WTC11 (cell line): Measurements from ENCODE around the gene DYDC1. TPM values are rescaled to one million over a fixed set of nuclear protein-coding genes. Genes with fewer than 3 reads are reported as not detected.

Experiments
- ATAC-seq: fragments of 200-7000 bp; cut with Tn5 transposase; 2 replicates; pipeline ENCODE4 v1.10.0; 2021; ENCODE audit warnings: mild to moderate bottlenecking, moderate library complexity
- CTCF ChIA-PET: fragments of 300-600 bp; sonication (Branson Sonifier 250); formaldehyde crosslinking; loops from one replicate; lab custom pipeline; 2021; ENCODE audit warnings: antibody characterized with exemption; lab: Charles Lee
- POLR2A ChIA-PET: fragments of 350-600 bp; sonication (Branson Sonifier 250); formaldehyde crosslinking; loops from one replicate; lab custom pipeline; 2021; ENCODE audit warnings: antibody characterized with exemption; lab: Charles Lee
- DNase-seq: peaks from one replicate; pipeline ENCODE4 v3.0.0; 2021; ENCODE audit warnings: low spot score
- H3K27ac Mint-ChIP-seq: 2 replicates; pipeline ENCODE4 v1.8.0; 2021; ENCODE audit warnings: mixed read lengths
- H3K27me3 Mint-ChIP-seq: 2 replicates; pipeline ENCODE4 v1.8.0; 2021; ENCODE audit warnings: low read depth, mild to moderate bottlenecking, moderate library complexity, mixed read lengths
- H3K36me3 Mint-ChIP-seq: 2 replicates; pipeline ENCODE4 v1.8.0; 2021; ENCODE audit warnings: mixed read lengths
- H3K4me1 Mint-ChIP-seq: 2 replicates; pipeline ENCODE4 v1.8.0; 2022; ENCODE audit warnings: mixed read lengths
- H3K4me3 Mint-ChIP-seq: 2 replicates; pipeline ENCODE4 v1.8.0; 2021; ENCODE audit warnings: mild to moderate bottlenecking, moderate library complexity, mixed read lengths
- H3K9me3 Mint-ChIP-seq: 2 replicates; pipeline ENCODE4 v1.8.0; 2021; ENCODE audit warnings: mixed read lengths
- CREM ChIP-seq: sonication (generic); formaldehyde crosslinking; IDR thresholded peaks from 2 replicates; pipeline ENCODE4 v1.8.1; 2022; ENCODE audit warnings: mild to moderate bottlenecking, missing genetic modification reagents, moderate library complexity
- ELF4 ChIP-seq: sonication (generic); formaldehyde crosslinking; IDR thresholded peaks from 2 replicates; pipeline ENCODE4 v1.8.1; 2022; ENCODE audit warnings: low read depth, mild to moderate bottlenecking, moderate library complexity, missing genetic modification reagents
- EMX1 ChIP-seq: fragments of 250-450 bp; sonication (Bioruptor Pico); IDR thresholded peaks from 2 replicates; pipeline ENCODE4 v1.8.0; 2021; ENCODE audit warnings: mild to moderate bottlenecking
- FOXP1 ChIP-seq: sonication (generic); formaldehyde crosslinking; IDR thresholded peaks from 2 replicates; pipeline ENCODE4 v1.8.0; 2022; ENCODE audit warnings: missing genetic modification reagents, mild to moderate bottlenecking, moderate library complexity, borderline replicate concordance
- GTF2I ChIP-seq: fragments of 250-450 bp; sonication (Bioruptor Pico); conservative IDR thresholded peaks from 2 replicates; pipeline ENCODE4 v1.4.0; 2021; ENCODE audit warnings: mild to moderate bottlenecking
- RELA ChIP-seq: sonication (generic); formaldehyde crosslinking; IDR thresholded peaks from 2 replicates; pipeline ENCODE4 v1.8.1; 2022; ENCODE audit warnings: missing genetic modification reagents, mild to moderate bottlenecking, borderline replicate concordance
- RORB ChIP-seq: fragments of 250-450 bp; sonication (Bioruptor Pico); IDR thresholded peaks from 2 replicates; pipeline ENCODE4 v1.9.0; 2021; ENCODE audit warnings: mild to moderate bottlenecking
- SOX15 ChIP-seq: fragments of 250-450 bp; sonication (Bioruptor Pico); IDR thresholded peaks from 2 replicates; pipeline ENCODE4 v1.9.0; 2021; ENCODE audit warnings: mild to moderate bottlenecking
- TEAD1 ChIP-seq: sonication (generic); formaldehyde crosslinking; IDR thresholded peaks from 2 replicates; pipeline ENCODE4 v1.8.0; 2022; ENCODE audit warnings: mild to moderate bottlenecking, missing genetic modification reagents
- total RNA-seq: library from RNA; stranded (reverse); gene quantifications from 3 replicates; pipeline ENCODE4 v1.2.3, GENCODE V29; 2021
- TF ChIP-seq, protein P1 (sequence below): sonication (generic); formaldehyde crosslinking; IDR thresholded peaks from 2 replicates; pipeline ENCODE4 v1.8.1; 2023; ENCODE audit warnings: mild to moderate bottlenecking, missing genetic modification reagents, borderline replicate concordance
- TF ChIP-seq, protein P2 (sequence below): fragments of 200-600 bp; IDR thresholded peaks from 2 replicates; pipeline ENCODE4 v1.8.0; 2022; ENCODE audit warnings: antibody characterized with exemption
- TF ChIP-seq, protein P3 (sequence below): fragments of 250-450 bp; sonication (Bioruptor Pico); IDR thresholded peaks from 2 replicates; pipeline ENCODE4 v1.9.0; 2021; ENCODE audit warnings: mild to moderate bottlenecking, borderline replicate concordance
- TF ChIP-seq, protein P4 (sequence below): sonication (generic); formaldehyde crosslinking; IDR thresholded peaks from 2 replicates; pipeline ENCODE4 v1.8.0; 2022; ENCODE audit warnings: mild to moderate bottlenecking, missing genetic modification reagents
- TF ChIP-seq, protein P5 (sequence below): sonication (generic); formaldehyde crosslinking; IDR thresholded peaks from 2 replicates; pipeline ENCODE4 v1.8.1; 2022; ENCODE audit warnings: mild to moderate bottlenecking, missing genetic modification reagents, moderate library complexity, borderline replicate concordance

The DYDC1 gene
- total RNA-seq, 1 experiment from 2014 or later, result 0.52 TPM

DNA sequence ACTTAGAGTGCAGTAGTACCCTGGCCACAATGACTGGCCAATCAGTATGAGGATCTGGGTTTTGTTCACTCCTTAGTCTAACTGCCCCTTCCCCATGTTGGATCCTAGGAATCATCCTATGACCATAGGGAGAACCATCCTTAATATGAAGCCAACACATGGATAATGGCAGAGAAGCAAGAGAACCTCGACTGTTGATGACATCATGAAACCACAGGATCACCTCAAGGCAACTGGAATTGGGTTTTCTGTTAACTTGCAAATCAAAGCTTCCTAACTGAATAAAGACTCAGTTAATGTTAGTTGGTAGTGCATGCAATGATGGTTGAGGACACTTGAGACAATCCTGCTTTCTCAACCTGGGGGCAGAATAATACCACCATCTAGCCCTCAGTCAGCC lies 48.5 kb upstream of the DYDC1 start:
- Mint-ChIP-seq H3K27me3 (peaks cover 24% of the 10 kb centered on the region), H3K4me3 (no peak overlapping the region), H3K27ac (no peak overlapping the region), H3K4me1 (peaks cover 24% of the 10 kb centered on the region), H3K9me3 (no peaks in the 10 kb centered on the region; the same call in 1 of the 2 replicates), H3K36me3 (no peaks in the 10 kb centered on the region)
- TF ChIP-seq TEAD1 (CRISPR knock-in tag) (no peak), EMX1 (CRISPR knock-in tag) (no peak), RELA (CRISPR knock-in tag) (no peak), GTF2I (no peak), FOXP1 (no peak), ELF4 (CRISPR knock-in tag) (no peak), SOX15 (CRISPR knock-in tag) (no peak), CREM (CRISPR knock-in tag) (no peak), RORB (CRISPR knock-in tag) (no peak)
- TF ChIP-seq, protein P1, sequence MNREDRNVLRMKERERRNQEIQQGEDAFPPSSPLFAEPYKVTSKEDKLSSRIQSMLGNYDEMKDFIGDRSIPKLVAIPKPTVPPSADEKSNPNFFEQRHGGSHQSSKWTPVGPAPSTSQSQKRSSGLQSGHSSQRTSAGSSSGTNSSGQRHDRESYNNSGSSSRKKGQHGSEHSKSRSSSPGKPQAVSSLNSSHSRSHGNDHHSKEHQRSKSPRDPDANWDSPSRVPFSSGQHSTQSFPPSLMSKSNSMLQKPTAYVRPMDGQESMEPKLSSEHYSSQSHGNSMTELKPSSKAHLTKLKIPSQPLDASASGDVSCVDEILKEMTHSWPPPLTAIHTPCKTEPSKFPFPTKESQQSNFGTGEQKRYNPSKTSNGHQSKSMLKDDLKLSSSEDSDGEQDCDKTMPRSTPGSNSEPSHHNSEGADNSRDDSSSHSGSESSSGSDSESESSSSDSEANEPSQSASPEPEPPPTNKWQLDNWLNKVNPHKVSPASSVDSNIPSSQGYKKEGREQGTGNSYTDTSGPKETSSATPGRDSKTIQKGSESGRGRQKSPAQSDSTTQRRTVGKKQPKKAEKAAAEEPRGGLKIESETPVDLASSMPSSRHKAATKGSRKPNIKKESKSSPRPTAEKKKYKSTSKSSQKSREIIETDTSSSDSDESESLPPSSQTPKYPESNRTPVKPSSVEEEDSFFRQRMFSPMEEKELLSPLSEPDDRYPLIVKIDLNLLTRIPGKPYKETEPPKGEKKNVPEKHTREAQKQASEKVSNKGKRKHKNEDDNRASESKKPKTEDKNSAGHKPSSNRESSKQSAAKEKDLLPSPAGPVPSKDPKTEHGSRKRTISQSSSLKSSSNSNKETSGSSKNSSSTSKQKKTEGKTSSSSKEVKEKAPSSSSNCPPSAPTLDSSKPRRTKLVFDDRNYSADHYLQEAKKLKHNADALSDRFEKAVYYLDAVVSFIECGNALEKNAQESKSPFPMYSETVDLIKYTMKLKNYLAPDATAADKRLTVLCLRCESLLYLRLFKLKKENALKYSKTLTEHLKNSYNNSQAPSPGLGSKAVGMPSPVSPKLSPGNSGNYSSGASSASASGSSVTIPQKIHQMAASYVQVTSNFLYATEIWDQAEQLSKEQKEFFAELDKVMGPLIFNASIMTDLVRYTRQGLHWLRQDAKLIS (CRISPR knock-in tag), result no peak
- TF ChIP-seq, protein P2, sequence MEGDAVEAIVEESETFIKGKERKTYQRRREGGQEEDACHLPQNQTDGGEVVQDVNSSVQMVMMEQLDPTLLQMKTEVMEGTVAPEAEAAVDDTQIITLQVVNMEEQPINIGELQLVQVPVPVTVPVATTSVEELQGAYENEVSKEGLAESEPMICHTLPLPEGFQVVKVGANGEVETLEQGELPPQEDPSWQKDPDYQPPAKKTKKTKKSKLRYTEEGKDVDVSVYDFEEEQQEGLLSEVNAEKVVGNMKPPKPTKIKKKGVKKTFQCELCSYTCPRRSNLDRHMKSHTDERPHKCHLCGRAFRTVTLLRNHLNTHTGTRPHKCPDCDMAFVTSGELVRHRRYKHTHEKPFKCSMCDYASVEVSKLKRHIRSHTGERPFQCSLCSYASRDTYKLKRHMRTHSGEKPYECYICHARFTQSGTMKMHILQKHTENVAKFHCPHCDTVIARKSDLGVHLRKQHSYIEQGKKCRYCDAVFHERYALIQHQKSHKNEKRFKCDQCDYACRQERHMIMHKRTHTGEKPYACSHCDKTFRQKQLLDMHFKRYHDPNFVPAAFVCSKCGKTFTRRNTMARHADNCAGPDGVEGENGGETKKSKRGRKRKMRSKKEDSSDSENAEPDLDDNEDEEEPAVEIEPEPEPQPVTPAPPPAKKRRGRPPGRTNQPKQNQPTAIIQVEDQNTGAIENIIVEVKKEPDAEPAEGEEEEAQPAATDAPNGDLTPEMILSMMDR, result no peak
- TF ChIP-seq, protein P3, sequence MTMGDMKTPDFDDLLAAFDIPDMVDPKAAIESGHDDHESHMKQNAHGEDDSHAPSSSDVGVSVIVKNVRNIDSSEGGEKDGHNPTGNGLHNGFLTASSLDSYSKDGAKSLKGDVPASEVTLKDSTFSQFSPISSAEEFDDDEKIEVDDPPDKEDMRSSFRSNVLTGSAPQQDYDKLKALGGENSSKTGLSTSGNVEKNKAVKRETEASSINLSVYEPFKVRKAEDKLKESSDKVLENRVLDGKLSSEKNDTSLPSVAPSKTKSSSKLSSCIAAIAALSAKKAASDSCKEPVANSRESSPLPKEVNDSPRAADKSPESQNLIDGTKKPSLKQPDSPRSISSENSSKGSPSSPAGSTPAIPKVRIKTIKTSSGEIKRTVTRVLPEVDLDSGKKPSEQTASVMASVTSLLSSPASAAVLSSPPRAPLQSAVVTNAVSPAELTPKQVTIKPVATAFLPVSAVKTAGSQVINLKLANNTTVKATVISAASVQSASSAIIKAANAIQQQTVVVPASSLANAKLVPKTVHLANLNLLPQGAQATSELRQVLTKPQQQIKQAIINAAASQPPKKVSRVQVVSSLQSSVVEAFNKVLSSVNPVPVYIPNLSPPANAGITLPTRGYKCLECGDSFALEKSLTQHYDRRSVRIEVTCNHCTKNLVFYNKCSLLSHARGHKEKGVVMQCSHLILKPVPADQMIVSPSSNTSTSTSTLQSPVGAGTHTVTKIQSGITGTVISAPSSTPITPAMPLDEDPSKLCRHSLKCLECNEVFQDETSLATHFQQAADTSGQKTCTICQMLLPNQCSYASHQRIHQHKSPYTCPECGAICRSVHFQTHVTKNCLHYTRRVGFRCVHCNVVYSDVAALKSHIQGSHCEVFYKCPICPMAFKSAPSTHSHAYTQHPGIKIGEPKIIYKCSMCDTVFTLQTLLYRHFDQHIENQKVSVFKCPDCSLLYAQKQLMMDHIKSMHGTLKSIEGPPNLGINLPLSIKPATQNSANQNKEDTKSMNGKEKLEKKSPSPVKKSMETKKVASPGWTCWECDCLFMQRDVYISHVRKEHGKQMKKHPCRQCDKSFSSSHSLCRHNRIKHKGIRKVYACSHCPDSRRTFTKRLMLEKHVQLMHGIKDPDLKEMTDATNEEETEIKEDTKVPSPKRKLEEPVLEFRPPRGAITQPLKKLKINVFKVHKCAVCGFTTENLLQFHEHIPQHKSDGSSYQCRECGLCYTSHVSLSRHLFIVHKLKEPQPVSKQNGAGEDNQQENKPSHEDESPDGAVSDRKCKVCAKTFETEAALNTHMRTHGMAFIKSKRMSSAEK (CRISPR knock-in tag), result no peak
- TF ChIP-seq, protein P4, sequence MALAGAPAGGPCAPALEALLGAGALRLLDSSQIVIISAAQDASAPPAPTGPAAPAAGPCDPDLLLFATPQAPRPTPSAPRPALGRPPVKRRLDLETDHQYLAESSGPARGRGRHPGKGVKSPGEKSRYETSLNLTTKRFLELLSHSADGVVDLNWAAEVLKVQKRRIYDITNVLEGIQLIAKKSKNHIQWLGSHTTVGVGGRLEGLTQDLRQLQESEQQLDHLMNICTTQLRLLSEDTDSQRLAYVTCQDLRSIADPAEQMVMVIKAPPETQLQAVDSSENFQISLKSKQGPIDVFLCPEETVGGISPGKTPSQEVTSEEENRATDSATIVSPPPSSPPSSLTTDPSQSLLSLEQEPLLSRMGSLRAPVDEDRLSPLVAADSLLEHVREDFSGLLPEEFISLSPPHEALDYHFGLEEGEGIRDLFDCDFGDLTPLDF, result no peak
- TF ChIP-seq, protein P5, sequence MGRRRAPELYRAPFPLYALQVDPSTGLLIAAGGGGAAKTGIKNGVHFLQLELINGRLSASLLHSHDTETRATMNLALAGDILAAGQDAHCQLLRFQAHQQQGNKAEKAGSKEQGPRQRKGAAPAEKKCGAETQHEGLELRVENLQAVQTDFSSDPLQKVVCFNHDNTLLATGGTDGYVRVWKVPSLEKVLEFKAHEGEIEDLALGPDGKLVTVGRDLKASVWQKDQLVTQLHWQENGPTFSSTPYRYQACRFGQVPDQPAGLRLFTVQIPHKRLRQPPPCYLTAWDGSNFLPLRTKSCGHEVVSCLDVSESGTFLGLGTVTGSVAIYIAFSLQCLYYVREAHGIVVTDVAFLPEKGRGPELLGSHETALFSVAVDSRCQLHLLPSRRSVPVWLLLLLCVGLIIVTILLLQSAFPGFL (CRISPR knock-in tag), result no peak
- ChIA-PET CTCF (interaction anchor here (1.0 to 1.5 kb wide), 3 partner anchors 22 to 191 kb away, joined by 3 to 5 read pairs (median 4); no protein-coding TSS in a partner anchor), POLR2A (no interaction called here)
- DNase-seq, result no peak
- no peak for ATAC-seq
